Measurements from ENCODE around the gene POP7.
A peak's percentile ranks its signal among the peaks of the same experiment; 100 is the strongest.
"Not testable (repeated sequence)": the region's sequence is repeated elsewhere in the genome, so short reads cannot be mapped to it uniquely, and the experiment has no call there.

POP7 gene

GRCh38 chr7:100691676-100692577, 14.0 kb upstream of the POP7 start:
- peak; percentile 70 for DNase-seq (ENCODE audit: low read depth, low spot score)

- no peak for DNase-seq (ENCODE audit: low read depth, low spot score)
These were observed 13.4 kb upstream of the POP7 start for GRCh38 chr7:100692578-100692961.

DNA sequence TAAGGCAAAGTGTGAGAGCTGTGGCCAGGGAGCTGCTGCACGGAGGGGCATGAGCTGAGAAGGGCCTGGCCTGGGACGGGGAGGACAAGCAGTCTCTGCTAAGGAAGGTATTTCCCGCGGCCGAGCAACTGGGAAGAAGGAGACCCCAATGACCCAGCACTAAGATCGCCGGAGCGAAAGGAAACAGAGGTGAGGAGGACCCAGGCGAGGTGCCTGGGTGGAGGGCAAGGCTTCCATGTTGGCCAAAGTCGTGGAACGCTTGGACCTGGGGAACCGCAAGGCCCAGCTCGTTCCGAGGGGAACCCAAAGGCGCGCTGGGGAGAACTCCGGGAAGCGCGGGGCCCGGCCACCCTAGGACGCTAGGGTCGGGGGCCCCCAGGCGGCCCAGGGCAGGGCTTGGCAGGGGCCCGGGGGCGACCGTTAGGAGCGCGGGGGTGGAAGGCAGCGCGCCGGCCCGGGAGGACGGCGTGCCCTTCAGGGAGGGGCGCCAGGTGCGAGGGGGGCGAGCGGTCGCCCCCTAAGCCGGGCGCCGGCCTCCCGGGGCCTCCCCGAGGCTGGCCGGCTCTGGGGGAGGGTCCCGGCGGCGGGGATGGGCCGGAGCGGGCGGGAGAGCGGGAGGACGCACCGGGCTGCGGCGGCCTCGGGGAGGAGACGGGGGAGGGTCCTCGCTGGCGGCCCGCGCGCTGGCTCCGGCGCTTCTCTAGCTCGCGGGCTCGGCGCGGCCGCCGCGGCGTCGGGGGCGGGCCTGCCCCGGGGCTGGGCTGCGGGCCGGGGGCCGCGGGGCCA, 12.4 kb upstream of the POP7 start:
- no peak for DNase-seq (ENCODE audit: low read depth, low spot score)

GRCh38 chr7:100694098-100694745, 11.7 kb upstream of the POP7 start, which contains the start of gene GIGYF1:
GIGYF1 (minus strand) TSS chr7:100694250; CDS start chr7:100688238, 6,012 bp downstream.
- DNase-seq (ENCODE audit: low read depth, low spot score), result no peak

GRCh38 chr7:100696123-100696521, 9.8 kb upstream of the POP7 start:
- DNase-seq (ENCODE audit: low read depth, low spot score), result no peak

GRCh38 chr7:100699018-100699417, 6.9 kb upstream of the POP7 start:
- DNase-seq (ENCODE audit: low read depth, low spot score), result no peak

DNA sequence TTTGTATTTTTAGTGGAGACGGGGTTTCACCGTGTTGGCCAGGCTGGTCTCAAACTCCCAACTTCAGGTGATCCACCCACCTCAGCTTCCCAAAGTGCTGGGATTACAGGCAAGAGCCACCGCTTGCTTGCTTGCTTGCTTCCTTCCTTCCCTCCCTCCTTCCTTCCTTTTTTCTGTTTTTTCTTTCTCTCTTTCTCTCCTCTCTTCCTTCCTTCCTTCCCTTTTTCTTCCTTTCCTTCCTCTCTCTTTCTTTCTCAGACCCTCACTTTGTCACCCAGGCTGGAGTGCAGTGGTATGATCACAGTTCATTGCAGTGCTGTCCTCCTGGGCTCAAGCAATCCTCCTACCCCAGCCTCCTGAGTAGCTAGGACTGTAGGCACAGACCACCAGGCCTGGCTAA, 4.8 kb upstream of the POP7 start:
- not testable (repeated sequence) for DNase-seq (ENCODE audit: low read depth, low spot score)

DNA sequence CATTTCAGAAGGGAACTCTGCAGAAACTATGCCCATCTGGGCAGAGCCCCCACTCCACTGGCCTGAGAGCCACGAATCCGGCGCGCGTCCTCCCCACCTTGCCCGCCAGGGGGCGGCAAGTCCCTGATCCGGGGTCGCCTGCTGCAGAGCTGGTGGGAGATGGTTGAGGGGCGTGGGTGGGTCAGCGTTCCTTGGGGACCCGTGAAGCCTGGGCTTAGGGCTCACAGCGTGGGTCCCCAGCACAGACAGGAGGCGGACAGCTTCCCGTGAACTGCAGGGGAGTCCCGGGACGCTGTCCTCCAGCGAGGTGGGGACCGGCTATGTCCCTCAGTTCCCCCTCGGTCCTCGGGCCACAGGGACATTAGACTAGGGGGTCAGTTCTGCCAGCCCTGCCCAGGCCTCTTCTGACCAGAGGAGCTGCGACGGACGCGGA, 585 bp upstream of the POP7 start:
- peak; percentile 64 for DNase-seq (ENCODE audit: low read depth, low spot score)

DNA sequence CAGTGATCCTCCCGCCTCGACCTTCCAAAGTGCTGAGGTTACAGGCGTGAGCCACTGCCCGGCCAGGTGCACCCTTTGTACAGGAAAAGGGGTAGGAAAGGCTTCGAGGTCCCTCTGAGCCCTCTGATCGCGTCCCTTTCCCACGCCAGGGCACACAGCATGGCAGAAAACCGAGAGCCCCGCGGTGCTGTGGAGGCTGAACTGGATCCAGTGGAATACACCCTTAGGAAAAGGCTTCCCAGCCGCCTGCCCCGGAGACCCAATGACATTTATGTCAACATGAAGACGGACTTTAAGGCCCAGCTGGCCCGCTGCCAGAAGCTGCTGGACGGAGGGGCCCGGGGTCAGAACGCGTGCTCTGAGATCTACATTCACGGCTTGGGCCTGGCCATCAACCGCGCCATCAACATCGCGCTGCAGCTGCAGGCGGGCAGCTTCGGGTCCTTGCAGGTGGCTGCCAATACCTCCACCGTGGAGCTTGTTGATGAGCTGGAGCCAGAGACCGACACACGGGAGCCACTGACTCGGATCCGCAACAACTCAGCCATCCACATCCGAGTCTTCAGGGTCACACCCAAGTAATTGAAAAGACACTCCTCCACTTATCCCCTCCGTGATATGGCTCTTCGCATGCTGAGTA, 871 bp downstream of the POP7 start:
- DNase-seq (ENCODE audit: low read depth, low spot score), result no peak

DNA sequence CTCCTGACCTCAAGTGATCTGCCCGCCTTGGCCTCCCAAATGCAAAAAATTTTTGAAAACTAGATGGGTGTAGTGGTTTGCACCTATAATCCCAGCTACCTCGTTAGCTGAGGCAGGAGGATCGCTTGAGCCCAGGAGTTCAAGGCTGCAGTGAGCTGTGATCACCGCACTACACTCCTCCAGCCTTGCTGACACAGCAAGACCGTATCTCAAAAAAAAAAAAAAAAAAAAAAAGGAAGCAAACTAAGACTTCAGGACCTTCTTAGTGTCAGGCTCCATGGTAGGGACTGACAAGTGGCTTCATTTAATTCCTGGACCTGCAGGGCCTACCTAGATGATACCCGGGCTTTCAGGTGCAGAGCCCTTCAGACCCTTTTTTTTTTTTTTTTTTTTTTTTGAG, 2.5 kb downstream of the POP7 start:
- DNase-seq (ENCODE audit: low read depth, low spot score), result no peak

DNA sequence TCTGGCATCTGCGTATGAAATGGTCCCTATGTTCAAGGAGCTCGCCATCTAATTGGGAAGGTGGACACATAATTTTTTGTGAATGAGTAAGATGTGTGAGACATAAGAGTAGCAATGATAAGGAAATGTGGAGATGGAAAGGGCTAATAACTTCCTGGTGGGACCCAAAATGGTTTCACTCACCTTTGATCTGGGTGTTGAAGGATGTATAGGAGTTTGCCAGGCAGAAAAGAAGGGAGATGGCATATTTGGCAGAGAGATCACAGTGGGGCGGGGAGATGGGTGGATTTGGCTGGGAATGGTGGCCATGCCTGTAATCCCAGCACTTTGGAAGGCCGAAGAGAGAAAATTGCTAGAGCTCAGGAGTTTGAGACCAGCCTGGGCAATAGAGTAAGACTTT, 4.5 kb downstream of the POP7 start:
- no peak for DNase-seq (ENCODE audit: low read depth, low spot score)

DNA sequence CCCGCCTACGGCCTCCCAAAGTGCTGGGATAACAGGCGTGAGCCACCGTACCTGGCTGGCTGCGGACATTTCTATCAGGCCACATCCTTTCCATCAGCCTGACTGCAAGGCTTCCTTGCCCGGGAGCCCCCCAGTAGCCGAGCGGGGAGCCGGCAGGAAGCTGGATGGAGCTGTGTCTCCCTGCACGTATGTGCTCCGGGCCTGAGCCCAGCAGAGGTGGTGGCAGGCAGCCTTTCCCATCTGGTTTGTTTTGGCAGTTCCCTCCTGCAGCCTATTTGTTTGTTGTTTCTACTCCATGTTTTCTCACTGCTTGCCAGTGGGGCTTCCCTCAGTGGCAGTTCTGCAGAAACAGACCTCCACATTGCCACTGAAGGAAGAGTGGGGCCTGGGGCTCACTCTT, 5.4 kb downstream of the POP7 start:
- DNase-seq (ENCODE audit: low read depth, low spot score), result no peak

DNA sequence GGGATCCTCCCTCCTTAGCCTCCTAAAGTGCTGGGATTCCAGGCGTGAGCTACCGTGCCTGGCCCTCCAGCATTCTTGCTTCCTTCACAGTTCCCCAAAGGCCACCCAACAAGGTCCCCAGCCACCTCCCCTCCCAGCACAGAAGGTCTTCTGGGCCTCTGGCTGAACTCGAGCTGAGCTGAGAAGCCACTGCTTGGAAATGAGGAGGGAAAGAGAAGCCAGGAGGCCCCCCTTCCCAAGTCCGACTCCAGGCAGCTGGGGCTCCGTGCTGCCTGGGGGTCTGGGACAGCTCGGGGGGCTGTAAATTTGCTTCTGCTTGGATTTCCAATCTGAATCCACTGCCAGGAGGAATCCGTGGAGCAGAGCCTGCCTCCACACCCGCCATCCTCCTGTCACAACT, 8.8 kb downstream of the POP7 start:
- DNase-seq (ENCODE audit: low read depth, low spot score), result no peak

DNA sequence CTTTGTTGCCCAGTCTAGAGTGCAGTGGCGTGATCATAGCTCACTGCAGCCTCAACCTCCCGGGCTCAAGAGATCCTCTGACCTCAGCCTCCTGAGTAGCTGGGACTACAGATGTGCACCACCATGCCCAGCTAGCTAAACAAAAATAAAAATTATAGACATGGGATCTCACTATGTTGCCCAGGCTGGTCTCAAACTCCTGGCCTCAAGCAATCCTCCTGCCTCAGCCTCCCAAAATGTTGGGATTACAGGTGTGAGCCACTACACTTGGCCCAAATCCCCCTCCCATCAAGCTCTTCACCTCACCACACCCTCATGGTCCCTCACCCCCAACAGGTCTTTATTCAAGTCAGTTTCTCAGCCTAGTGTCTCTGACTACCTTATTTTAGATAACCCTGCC, 11.2 kb downstream of the POP7 start:
- DNase-seq (ENCODE audit: low read depth, low spot score), result not testable (repeated sequence)

GRCh38 chr7:100719523-100720278, 13.8 kb downstream of the POP7 start:
- no peak for DNase-seq (ENCODE audit: low read depth, low spot score)

- DNase-seq (ENCODE audit: low read depth, low spot score), result no peak
These were observed 14.4 kb downstream of the POP7 start, which contains the start of gene EPO for GRCh38 chr7:100720279-100720670. EPO (plus strand) TSS chr7:100720468; CDS start chr7:100720981, 513 bp downstream.

DNA sequence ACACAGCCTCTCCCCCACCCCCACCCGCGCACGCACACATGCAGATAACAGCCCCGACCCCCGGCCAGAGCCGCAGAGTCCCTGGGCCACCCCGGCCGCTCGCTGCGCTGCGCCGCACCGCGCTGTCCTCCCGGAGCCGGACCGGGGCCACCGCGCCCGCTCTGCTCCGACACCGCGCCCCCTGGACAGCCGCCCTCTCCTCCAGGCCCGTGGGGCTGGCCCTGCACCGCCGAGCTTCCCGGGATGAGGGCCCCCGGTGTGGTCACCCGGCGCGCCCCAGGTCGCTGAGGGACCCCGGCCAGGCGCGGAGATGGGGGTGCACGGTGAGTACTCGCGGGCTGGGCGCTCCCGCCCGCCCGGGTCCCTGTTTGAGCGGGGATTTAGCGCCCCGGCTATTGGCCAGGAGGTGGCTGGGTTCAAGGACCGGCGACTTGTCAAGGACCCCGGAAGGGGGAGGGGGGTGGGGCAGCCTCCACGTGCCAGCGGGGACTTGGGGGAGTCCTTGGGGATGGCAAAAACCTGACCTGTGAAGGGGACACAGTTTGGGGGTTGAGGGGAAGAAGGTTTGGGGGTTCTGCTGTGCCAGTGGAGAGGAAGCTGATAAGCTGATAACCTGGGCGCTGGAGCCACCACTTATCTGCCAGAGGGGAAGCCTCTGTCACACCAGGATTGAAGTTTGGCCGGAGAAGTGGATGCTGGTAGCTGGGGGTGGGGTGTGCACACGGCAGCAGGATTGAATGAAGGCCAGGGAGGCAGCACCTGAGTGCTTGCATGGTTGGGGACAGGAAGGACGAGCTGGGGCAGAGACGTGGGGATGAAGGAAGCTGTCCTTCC, 15.0 kb downstream of the POP7 start:
- no peak for DNase-seq (ENCODE audit: low read depth, low spot score)

GRCh38 chr7:100721505-100721812, 15.5 kb downstream of the POP7 start:
- no peak for DNase-seq (ENCODE audit: low read depth, low spot score)

GRCh38 chr7:100722480-100723212, 16.7 kb downstream of the POP7 start:
- no peak for DNase-seq (ENCODE audit: low read depth, low spot score)
